Tibial nerve (tissue), 4 donors: ENCODE results near the gene ARF3. TPM values are rescaled to one million over a fixed set of nuclear protein-coding genes. Genes with fewer than 3 reads are reported as not detected.

Experiments
- DNase-seq, 2 donors: peaks; one replicate each; pipeline ENCODE4 v3.0.0-alpha.2; 2019; ENCODE audit warnings: low spot score in 2 of 2
- H3K27ac ChIP-seq, 4 donors: fragments of 200-600 bp; sonication (generic) in 3 of 4; one replicate each; pipeline ENCODE4 v1.5.1; 2017 to 2019; ENCODE audit warnings: mild to moderate bottlenecking in 1 of 4
- H3K27me3 ChIP-seq, 2 donors: fragments of 200-600 bp; sonication (generic) in 1 of 2; one replicate each; pipeline versions ENCODE4 v1.5.1 to v1.6.0; 2017 to 2019
- H3K36me3 ChIP-seq, 3 donors: fragments of 200-600 bp; sonication (generic); one replicate each; pipeline ENCODE4 v1.5.1; 2018 to 2019
- H3K4me1 ChIP-seq, 4 donors: fragments of 200-600 bp; sonication (generic) in 3 of 4; one replicate each; pipeline ENCODE4 v1.5.1; 2017 to 2019
- H3K4me3 ChIP-seq, 4 donors: fragments of 200-600 bp; sonication (generic) in 3 of 4; one replicate each; pipeline ENCODE4 v1.5.1; 2017 to 2019; ENCODE audit warnings: mild to moderate bottlenecking in 1 of 4, moderate library complexity in 1 of 4
- H3K9me3 ChIP-seq, 4 donors: fragments of 200-600 bp; sonication (generic) in 3 of 4; one replicate each; pipeline ENCODE4 v1.5.1; 2017 to 2019
- EP300 ChIP-seq, 2 donors: sonication (generic); formaldehyde crosslinking; IDR thresholded peaks; one replicate each; pipeline ENCODE4 v1.6.1; 2017; ENCODE audit warnings: antibody characterized with exemption in 2 of 2, mild to moderate bottlenecking in 1 of 2
- POLR2A ChIP-seq, 2 donors: fragments of 450-650 bp; IDR thresholded peaks; one replicate each; pipeline ENCODE4 v1.6.1; 2017; ENCODE audit warnings: antibody characterized with exemption in 2 of 2, mild to moderate bottlenecking in 2 of 2, moderate library complexity in 2 of 2
- WGBS, 2 donors: methylation state at CpG; one replicate each; pipeline ENCODE4 v1.1.5; 2018; 5-methylcytosine and 5-hydroxymethylcytosine counted together
- total RNA-seq, 4 donors: library from RNA; depleted of rRNA; stranded (reverse); fragments of >200 nt; gene quantifications; one replicate each; pipeline ENCODE4 v1.1.0, GENCODE V29; 2016
- TF ChIP-seq, protein P1 (sequence below), 5 experiments: fragments of 200-600 bp in 3 of 5; fragments of 450-650 bp in 2 of 5; sonication (generic) in 3 of 5; IDR thresholded peaks; one replicate each; pipeline ENCODE4 v1.5.1; 2016 to 2019; ENCODE audit warnings: antibody characterized with exemption in 5 of 5, mild to moderate bottlenecking in 3 of 5, moderate library complexity in 2 of 5

Gene ARF3
- total RNA-seq, 4 donors from 2014 or later, result 45.3 to 55.2 (median 49.3) TPM

DNA sequence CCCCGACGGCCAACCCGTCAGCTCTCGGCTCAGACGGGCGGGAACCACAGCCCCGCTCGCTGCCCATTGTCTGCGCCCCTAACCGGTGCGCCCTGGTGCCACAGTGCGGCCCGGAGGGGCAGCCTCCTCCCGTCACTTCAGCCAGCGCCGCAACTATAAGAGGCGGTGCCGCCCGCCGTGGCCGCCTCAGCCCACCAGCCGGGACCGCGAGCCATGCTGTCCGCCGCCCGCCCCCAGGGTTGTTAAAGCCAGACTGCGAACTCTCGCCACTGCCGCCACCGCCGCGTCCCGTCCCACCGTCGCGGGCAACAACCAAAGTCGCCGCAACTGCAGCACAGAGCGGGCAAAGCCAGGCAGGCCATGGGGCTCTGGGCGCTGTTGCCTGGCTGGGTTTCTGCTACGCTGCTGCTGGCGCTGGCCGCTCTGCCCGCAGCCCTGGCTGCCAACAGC is 21.0 kb upstream of the ARF3 start, which contains the start of gene WNT1:
TSS of gene WNT1 (plus strand) at position 32 of the 450 bp plus-strand sequence. CDS start at position 361, 329 bp downstream.
- Histone ChIP-seq H3K27me3 (peaks cover 2 to 97% of the 10 kb centered on the region in 2 donors), H3K4me1 (peaks cover 0 to 52% (median 37%) of the 10 kb centered on the region in 4 donors), H3K27ac (no peak within 1 kb of the TSS), H3K36me3 (no peaks in the 10 kb centered on the region), H3K9me3 (no peaks in the 10 kb centered on the region), H3K4me3 (peak within 1 kb of the TSS; percentile 4 to 40 (median 20))
- TF ChIP-seq, protein P1, sequence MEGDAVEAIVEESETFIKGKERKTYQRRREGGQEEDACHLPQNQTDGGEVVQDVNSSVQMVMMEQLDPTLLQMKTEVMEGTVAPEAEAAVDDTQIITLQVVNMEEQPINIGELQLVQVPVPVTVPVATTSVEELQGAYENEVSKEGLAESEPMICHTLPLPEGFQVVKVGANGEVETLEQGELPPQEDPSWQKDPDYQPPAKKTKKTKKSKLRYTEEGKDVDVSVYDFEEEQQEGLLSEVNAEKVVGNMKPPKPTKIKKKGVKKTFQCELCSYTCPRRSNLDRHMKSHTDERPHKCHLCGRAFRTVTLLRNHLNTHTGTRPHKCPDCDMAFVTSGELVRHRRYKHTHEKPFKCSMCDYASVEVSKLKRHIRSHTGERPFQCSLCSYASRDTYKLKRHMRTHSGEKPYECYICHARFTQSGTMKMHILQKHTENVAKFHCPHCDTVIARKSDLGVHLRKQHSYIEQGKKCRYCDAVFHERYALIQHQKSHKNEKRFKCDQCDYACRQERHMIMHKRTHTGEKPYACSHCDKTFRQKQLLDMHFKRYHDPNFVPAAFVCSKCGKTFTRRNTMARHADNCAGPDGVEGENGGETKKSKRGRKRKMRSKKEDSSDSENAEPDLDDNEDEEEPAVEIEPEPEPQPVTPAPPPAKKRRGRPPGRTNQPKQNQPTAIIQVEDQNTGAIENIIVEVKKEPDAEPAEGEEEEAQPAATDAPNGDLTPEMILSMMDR (IDR thresholded peaks at IDR 0.05), result peak in 4 of 5 experiments; percentile 3 to 47 (median 17)
- no peak for TF ChIP-seq POLR2A (IDR thresholded peaks at IDR 0.05)
- no peak for TF ChIP-seq EP300 (IDR thresholded peaks at IDR 0.05)
- 2 to 3% methylated on average over 8 to 44 of the region's 45 CpGs for WGBS, 2 donors
- no peak for DNase-seq

DNA sequence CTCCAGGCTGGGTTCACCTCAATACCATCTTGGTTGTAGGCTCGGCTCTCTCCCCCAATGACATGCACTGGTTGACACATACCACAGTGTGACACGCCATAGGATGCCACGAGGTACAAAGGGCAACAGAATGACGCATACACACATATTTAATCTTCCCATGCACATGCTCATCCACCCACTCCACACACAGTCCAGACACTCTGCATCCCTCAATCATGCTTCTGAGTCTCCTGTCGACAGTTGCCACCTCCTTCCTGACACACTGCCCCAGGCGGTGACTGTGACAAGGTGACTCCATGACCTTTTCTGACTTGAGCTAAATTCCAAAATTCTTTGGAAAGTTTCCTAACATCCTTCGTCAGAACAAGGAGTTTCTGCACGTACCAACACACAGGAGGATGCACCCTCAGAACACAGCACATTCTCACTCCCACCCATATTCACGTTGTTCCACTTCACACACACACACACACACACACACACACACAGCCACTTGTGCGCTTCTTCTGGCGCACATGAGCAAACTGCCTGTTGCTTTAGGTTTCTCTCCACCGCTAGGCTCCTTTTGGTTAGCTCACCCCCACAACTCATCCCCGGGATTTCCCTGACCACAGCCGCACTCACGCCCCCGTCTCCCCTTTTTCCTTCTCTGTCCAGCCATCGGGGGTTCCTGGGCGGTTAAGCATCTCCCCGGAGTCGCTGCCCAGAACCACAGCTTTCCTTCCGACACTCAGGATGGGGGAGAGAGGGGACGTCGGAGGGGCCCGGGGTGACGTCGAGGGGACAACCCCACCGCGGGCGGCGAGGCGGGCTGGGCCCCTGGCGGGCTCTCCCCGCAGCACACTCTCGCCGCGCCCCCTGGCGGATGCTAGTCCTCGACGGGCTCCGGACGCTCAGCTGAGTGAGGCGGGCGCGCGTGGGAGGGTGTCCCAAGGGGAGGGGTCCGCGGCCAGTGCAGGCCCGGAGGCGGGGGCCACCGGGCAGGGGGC is 20.3 kb upstream of the ARF3 start:
- Histone ChIP-seq H3K27ac (no peak overlapping the region), H3K4me3 (peak overlapping the region in 3 of 4 donors; percentile 4 to 40 (median 35)), H3K4me1 (peaks cover 0 to 59% (median 38%) of the 10 kb centered on the region in 4 donors), H3K36me3 (no peaks in the 10 kb centered on the region), H3K9me3 (no peaks in the 10 kb centered on the region), H3K27me3 (peaks cover 2 to 97% of the 10 kb centered on the region in 2 donors)
- TF ChIP-seq POLR2A (IDR thresholded peaks at IDR 0.05) (no peak), EP300 (IDR thresholded peaks at IDR 0.05) (no peak)
- TF ChIP-seq, protein P1 (IDR thresholded peaks at IDR 0.05), result peak; percentile 67 to 87 (median 77)
- DNase-seq, result peak in 1 of 2 donors; percentile 52
- 17 to 29% methylated on average over 22 to 32 of the region's 50 CpGs for WGBS, 2 donors

DNA sequence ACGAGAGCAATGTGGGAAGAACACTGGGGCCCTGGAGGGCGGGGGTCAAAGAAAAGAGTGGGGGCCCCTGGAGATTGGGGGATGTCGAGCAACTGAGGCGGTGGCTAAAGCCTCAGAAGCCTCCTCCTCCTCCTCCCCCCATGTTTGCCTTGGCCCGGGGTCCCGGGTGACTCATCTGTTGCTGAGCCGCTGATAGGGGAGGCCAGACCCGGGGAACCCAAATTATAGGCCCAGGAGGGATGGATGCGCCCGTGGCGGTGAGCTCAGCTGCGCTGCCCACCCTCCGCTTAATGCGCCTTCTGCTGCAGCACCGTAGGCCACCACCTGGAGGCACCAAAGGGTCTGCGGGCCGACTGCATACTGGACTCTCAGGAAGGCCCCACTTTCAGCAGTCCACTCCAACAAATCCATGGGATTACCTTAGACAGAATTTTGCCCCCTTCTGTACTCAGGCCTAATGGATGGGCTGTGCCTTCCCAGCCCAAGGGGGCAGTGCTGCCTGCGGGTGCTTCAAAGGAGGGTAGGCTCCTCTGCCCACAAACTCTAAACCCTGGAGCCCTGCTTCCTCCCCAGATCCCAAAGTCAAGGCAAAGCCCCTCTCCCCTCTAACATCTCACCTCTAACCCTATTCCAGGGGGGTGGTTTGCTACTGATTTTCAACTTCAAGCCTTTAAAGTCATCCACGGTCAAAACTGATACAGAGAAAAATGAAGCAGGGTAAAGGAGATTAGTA is 16.8 kb upstream of the ARF3 start:
- Histone ChIP-seq H3K27ac (peak overlapping the region in 1 of 4 donors; percentile 56), H3K4me1 (peaks cover 0 to 69% (median 31%) of the 10 kb centered on the region in 4 donors), H3K9me3 (no peaks in the 10 kb centered on the region), H3K4me3 (no peak overlapping the region), H3K36me3 (no peaks in the 10 kb centered on the region), H3K27me3 (peaks cover 2 to 97% of the 10 kb centered on the region in 2 donors)
- WGBS, 2 donors, result 25 to 33% methylated on average over 18 to 19 of the region's 19 CpGs
- DNase-seq, result peak; percentile 68 to 74
- TF ChIP-seq EP300 (IDR thresholded peaks at IDR 0.05) (no peak), POLR2A (IDR thresholded peaks at IDR 0.05) (no peak)
- TF ChIP-seq, protein P1 (IDR thresholded peaks at IDR 0.05), result peak; percentile 43 to 63 (median 47)

DNA sequence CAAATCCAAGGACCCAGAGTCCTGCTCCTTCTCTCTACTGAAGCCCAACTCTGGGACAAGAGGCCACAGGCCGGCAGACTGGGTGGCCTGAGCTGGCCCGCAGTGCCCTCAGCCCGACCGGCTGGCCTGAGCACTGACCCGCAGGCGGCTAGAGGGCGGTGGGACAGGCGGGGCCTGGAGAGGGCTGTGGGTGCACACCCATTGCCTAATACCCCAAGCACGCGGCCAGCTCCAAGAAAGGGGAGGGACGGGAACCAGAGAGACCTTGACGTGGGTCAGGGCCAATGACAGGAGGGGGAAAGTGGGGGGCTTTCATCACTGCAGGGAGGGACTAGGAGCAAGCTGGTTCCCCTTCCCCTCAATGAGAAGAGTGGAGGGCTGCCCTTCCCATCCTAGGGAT is 16.2 kb upstream of the ARF3 start:
- no peak overlapping the region for H3K4me3 ChIP-seq
- no peaks in the 10 kb centered on the region for H3K36me3 ChIP-seq
- TF ChIP-seq EP300 (IDR thresholded peaks at IDR 0.05) (peak in 1 of 2 donors; percentile 29), POLR2A (IDR thresholded peaks at IDR 0.05) (no peak)
- H3K9me3 ChIP-seq, result no peaks in the 10 kb centered on the region
- peak overlapping the region in 1 of 4 donors; percentile 56 for H3K27ac ChIP-seq
- DNase-seq, result peak; percentile 64 to 75
- 5 to 9% methylated on average over 11 to 12 of the region's 12 CpGs for WGBS, 2 donors
- peaks cover 2 to 94% of the 10 kb centered on the region in 2 donors for H3K27me3 ChIP-seq
- peaks cover 0 to 65% (median 25%) of the 10 kb centered on the region in 4 donors for H3K4me1 ChIP-seq

DNA sequence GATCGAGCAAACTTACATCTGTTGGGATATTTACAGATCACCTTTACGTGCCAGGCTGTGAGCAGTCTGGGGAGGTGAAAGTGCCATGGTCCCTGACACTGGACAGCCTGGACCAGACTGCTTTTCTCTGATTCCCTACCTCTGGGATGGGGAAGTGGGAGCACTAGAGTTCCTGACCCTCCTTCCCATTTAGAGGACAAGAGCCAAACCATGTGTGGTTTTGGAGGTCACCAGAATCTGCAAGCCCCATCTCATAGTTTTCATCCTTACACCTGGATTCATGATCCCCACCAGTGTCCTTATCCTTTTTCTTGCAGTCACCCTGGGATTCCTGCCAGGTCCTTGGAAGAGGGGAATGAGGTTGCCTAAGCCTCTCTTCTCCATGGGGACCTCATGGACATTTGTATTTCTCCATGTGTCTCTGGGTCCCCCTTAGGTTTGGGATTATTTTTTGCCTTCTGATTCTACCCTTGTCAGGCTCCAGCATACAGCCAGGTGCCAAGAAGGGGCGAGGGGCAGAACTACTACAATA is 15.7 kb upstream of the ARF3 start:
- Histone ChIP-seq H3K27ac (peak overlapping the region in 1 of 4 donors; percentile 56), H3K4me3 (no peak overlapping the region), H3K4me1 (peaks cover 0 to 60% (median 20%) of the 10 kb centered on the region in 4 donors), H3K27me3 (peaks cover under 1 to 89% of the 10 kb centered on the region in 2 donors), H3K9me3 (no peaks in the 10 kb centered on the region), H3K36me3 (no peaks in the 10 kb centered on the region)
- 46 to 64% methylated on average over 3 of the region's 3 CpGs for WGBS, 2 donors
- peak in 1 of 2 donors; percentile 77 for DNase-seq
- TF ChIP-seq POLR2A (IDR thresholded peaks at IDR 0.05), result no peak
- TF ChIP-seq EP300 (IDR thresholded peaks at IDR 0.05), result no peak
- TF ChIP-seq, protein P1 (IDR thresholded peaks at IDR 0.05), result no peak
